Naive thymus-derived CD4-positive, alpha-beta T cell (primary cell): Measurements from ENCODE around the gene COL9A3. TPM values are rescaled to one million over a fixed set of nuclear protein-coding genes. Genes with fewer than 3 reads are reported as not detected.

Experiments used
- ATAC-seq: fragments of 150-1000 bp; cut with Tn5 transposase; 2 replicates; pipeline ENCODE4 v1.10.0; 2021; ENCODE audit warnings: mild to moderate bottlenecking, moderate library complexity
- CTCF ChIA-PET: fragments of 350-600 bp; sonication (Branson Sonifier 250); formaldehyde crosslinking; loops from one replicate; lab custom pipeline; 2021; ENCODE audit warnings: antibody characterized with exemption; lab: Charles Lee
- POLR2A ChIA-PET: fragments of 350-600 bp; sonication (Branson Sonifier 250); formaldehyde crosslinking; loops from one replicate; lab custom pipeline; 2021; ENCODE audit warnings: antibody characterized with exemption, inconsistent platforms; lab: Charles Lee
- DNase-seq, 9 donors: peaks; one replicate each; pipeline versions ENCODE4 v3.0.0 to v3.0.0-alpha.2; 2020 to 2022; ENCODE audit warnings: mixed read lengths in 1 of 9
- H3K27ac ChIP-seq: one replicate; pipeline ENCODE4 v1.7.0; 2013; ENCODE audit warnings: mild to moderate bottlenecking, low read depth, low read length, moderate library complexity
- H3K27me3 ChIP-seq, 2 donors: one replicate each; pipeline ENCODE4 v1.7.0; 2013; ENCODE audit warnings: low read length in 2 of 2, mild to moderate bottlenecking in 2 of 2, moderate library complexity in 2 of 2; ENCODE audit not compliant: control insufficient read depth in 2 of 2, insufficient read depth in 2 of 2
- H3K36me3 ChIP-seq, 3 experiments: 1 replicate in 2 of 3; 2 replicates in 1 of 3; pipeline ENCODE4 v1.7.0; 2013; ENCODE audit warnings: low read length in 3 of 3, mild to moderate bottlenecking in 3 of 3, moderate library complexity in 1 of 3; ENCODE audit not compliant: insufficient read depth in 3 of 3, control insufficient read depth in 2 of 3
- H3K4me1 ChIP-seq, 2 donors: one replicate each; pipeline ENCODE4 v1.7.0; 2013; ENCODE audit warnings: low read length in 2 of 2, mild to moderate bottlenecking in 2 of 2, moderate library complexity in 1 of 2; ENCODE audit not compliant: control insufficient read depth in 2 of 2, insufficient read depth in 2 of 2
- H3K4me3 ChIP-seq: 2 replicates; pipeline ENCODE4 v1.7.0; 2013; ENCODE audit warnings: mild to moderate bottlenecking, low read length
- H3K9me3 ChIP-seq, 3 experiments: 1 replicate in 2 of 3; 2 replicates in 1 of 3; pipeline ENCODE4 v1.7.0; 2013; ENCODE audit warnings: low read length in 3 of 3; ENCODE audit not compliant: control insufficient read depth in 2 of 3
- H3K27ac Mint-ChIP-seq, 9 donors: one replicate each; pipeline ENCODE4 v1.8.0; 2020 to 2022; ENCODE audit warnings: mixed read lengths in 9 of 9, mild to moderate bottlenecking in 8 of 9, moderate library complexity in 5 of 9, inconsistent platforms in 2 of 9
- H3K27me3 Mint-ChIP-seq, 5 donors: one replicate each; pipeline ENCODE4 v1.8.0; 2021 to 2022; ENCODE audit warnings: mixed read lengths in 5 of 5, mild to moderate bottlenecking in 1 of 5
- H3K36me3 Mint-ChIP-seq, 5 donors: one replicate each; pipeline ENCODE4 v1.8.0; 2020 to 2022; ENCODE audit warnings: mixed read lengths in 5 of 5, mild to moderate bottlenecking in 3 of 5, inconsistent platforms in 1 of 5
- H3K4me1 Mint-ChIP-seq, 7 donors: one replicate each; pipeline ENCODE4 v1.8.0; 2020 to 2022; ENCODE audit warnings: mixed read lengths in 7 of 7, mild to moderate bottlenecking in 3 of 7, inconsistent platforms in 1 of 7
- H3K4me3 Mint-ChIP-seq, 10 donors: one replicate each; pipeline ENCODE4 v1.8.0; 2020 to 2022; ENCODE audit warnings: mild to moderate bottlenecking in 10 of 10, mixed read lengths in 10 of 10, moderate library complexity in 6 of 10, inconsistent platforms in 2 of 10
- H3K9me3 Mint-ChIP-seq, 11 donors: one replicate each; pipeline ENCODE4 v1.8.0; 2020 to 2022; ENCODE audit warnings: mixed read lengths in 11 of 11, mild to moderate bottlenecking in 4 of 11, inconsistent platforms in 1 of 11, moderate library complexity in 1 of 11
- intact Hi-C, 2 donors: fragments of 100-400 bp; cut with micrococcal nuclease; formaldehyde crosslinking; loops; one replicate each; pipeline ENCODE4 v1.15.1; 2023
- polyA plus RNA-seq, 2 donors: library from polyadenylated mRNA; unstranded; fragments of 300-500 nt; fragmentation: Illumina TruSeq; gene quantifications; one replicate each; pipeline ENCODE4 v1.2.3, GENCODE V29; 2021
- total RNA-seq, 6 experiments: library from RNA in 5 of 6; stranded (reverse) in 5 of 6; gene quantifications; 1 replicate in 5 of 6; 2 replicates in 1 of 6; pipeline ENCODE4 v1.2.3 and lab custom pipeline; 2021 to 2026

The COL9A3 gene
- total and polyA plus RNA-seq, 7 experiments from 2014 or later: 0.32 to 0.59 TPM; not detected in 5

DNA sequence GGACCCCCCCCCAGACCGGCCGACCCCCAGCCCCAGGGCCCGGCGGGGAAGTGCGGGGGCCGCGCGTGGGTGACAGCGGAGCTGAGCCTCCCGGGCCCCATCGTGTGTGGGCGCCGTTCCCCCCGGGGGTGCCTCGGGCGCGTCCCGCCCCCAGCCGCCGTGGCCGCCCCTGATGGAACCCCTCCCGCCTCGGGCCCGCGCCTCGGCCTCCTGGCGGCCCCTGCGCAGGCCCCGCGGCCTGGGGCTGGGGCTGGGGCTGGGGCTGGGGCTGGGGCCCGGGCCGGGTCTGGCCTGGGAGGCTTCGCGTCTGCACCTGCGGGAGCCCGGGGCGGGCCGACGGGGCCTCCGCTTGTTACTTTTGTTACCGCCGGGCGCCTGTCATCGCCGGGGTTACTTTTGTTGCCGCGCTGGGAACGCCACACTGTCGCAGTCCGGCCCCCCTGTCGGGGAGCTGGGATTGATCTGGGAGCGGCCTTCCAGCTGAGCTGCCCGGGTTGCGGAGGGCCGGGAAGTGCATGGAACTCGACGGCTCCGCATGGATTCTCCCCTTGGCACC lies 11.6 kb upstream of the COL9A3 start:
- peak overlapping the region; percentile 65 for H3K4me3 ChIP-seq
- H3K4me3 Mint-ChIP-seq: peak overlapping the region; percentile 61 to 97 (median 76)
- CTCF ChIA-PET: interaction anchor here (1.8 kb wide), 1 partner anchor 305 kb away, joined by 4 read pairs; no protein-coding TSS in a partner anchor
- H3K36me3 ChIP-seq: peaks cover 10 to 52% (median 20%) of the 10 kb centered on the region in 3 experiments
- no peaks in the 10 kb centered on the region for H3K9me3 Mint-ChIP-seq
- peaks cover 16 to 37% (median 26%) of the 10 kb centered on the region in 7 donors for H3K4me1 Mint-ChIP-seq
- H3K36me3 Mint-ChIP-seq: peaks cover 0 to 5% (median under 1%) of the 10 kb centered on the region in 5 donors
- peaks cover 16 to 30% of the 10 kb centered on the region in 2 donors for H3K4me1 ChIP-seq
- H3K9me3 ChIP-seq: no peaks in the 10 kb centered on the region
- DNase-seq (peak in 3 of 9 donors; percentile 28 to 73 (median 31)), ATAC-seq (peak; percentile 37)
- POLR2A ChIA-PET: interaction anchor here (1.9 to 5.1 kb wide), 2 partner anchors 11 to 154 kb away, joined by 8 to 65 read pairs; partner anchors contain the start of gene MRGBP
- H3K27ac ChIP-seq: peak overlapping the region; percentile 88
- intact Hi-C loops: loop anchor here (2.0 to 5.0 kb wide), 2 partner anchors 64 to 163 kb away; partner anchors contain the start of gene SLCO4A1 (in 1 of the 2)
- peak overlapping the region in 4 of 9 donors; percentile 38 to 96 (median 62) for H3K27ac Mint-ChIP-seq
- no peaks in the 10 kb centered on the region for H3K27me3 Mint-ChIP-seq
- H3K27me3 ChIP-seq: no peaks in the 10 kb centered on the region

GRCh38 chr20:62805711-62806382 lies 11.0 kb upstream of the COL9A3 start:
- H3K36me3 ChIP-seq: peaks cover 10 to 52% (median 23%) of the 10 kb centered on the region in 3 experiments
- Mint-ChIP-seq H3K27ac (peak overlapping the region in 7 of 9 donors; percentile 52 to 91 (median 73)), H3K27me3 (no peaks in the 10 kb centered on the region), H3K4me3 (peak overlapping the region; percentile 61 to 83 (median 78)), H3K36me3 (peaks cover 0 to 5% (median 0%) of the 10 kb centered on the region in 5 donors), H3K9me3 (no peaks in the 10 kb centered on the region), H3K4me1 (peaks cover 16 to 37% (median 26%) of the 10 kb centered on the region in 7 donors)
- H3K4me3 ChIP-seq: peak overlapping the region; percentile 63
- CTCF ChIA-PET: no interaction called here
- no peaks in the 10 kb centered on the region for H3K9me3 ChIP-seq
- ATAC-seq (peak; percentile 28), DNase-seq (no peak)
- H3K27me3 ChIP-seq: no peaks in the 10 kb centered on the region
- peaks cover 16 to 30% of the 10 kb centered on the region in 2 donors for H3K4me1 ChIP-seq
- intact Hi-C loops: loop anchor here (2.0 to 5.0 kb wide), 2 partner anchors 65 to 164 kb away; partner anchors contain the start of gene SLCO4A1 (in 1 of the 2)
- POLR2A ChIA-PET: interaction anchor here (1.9 to 5.1 kb wide), 2 partner anchors 11 to 154 kb away, joined by 8 to 65 read pairs; partner anchors contain the start of gene MRGBP
- peak overlapping the region; percentile 88 for H3K27ac ChIP-seq

DNA sequence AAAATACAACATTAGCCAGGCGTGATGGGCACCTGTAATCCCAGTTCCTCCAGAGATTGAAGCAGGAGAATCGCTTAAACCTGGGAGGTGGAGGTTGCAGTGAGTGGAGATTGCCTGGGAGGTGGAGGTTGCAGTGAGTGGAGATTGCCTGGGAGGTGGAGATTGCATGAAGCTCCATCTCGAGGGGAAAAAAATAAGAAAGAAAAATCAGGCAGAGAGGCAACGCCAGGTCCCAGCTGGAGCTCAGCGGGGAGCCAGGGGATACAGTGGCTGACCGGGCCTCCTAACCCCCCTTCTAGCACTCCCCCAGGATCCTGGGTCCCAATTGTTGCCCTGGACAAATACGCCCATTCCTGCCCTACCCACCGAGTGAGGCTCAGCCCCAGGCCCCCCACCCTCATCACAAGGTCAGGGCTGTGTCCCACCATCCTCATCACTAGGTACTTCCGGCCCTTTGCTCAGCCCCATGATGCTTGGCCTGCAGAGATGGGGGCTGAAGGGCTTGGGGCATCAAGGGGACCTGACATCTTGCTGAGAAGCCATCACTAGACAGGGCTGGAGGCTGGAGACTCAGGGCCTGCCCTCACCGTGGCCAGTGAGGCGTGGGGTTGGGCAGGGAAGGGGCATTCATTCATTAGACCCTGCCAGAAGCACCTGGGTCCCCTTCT lies 10.3 kb upstream of the COL9A3 start:
- POLR2A ChIA-PET: interaction anchor here (0.7 to 5.1 kb wide), 2 partner anchors 12 to 17 kb away, joined by 4 to 65 read pairs; partner anchors contain the start of gene MRGBP
- H3K4me1 ChIP-seq: peaks cover 16 to 30% of the 10 kb centered on the region in 2 donors
- peak overlapping the region; percentile 61 to 83 (median 78) for H3K4me3 Mint-ChIP-seq
- peak overlapping the region; percentile 88 for H3K27ac ChIP-seq
- CTCF ChIA-PET: interaction anchor here (0.7 to 3.0 kb wide), 2 partner anchors 85 to 138 kb away, joined by 3 to 22 read pairs; no protein-coding TSS in a partner anchor
- no peaks in the 10 kb centered on the region for H3K9me3 ChIP-seq
- peak overlapping the region in 8 of 9 donors; percentile 38 to 91 (median 66) for H3K27ac Mint-ChIP-seq
- peaks cover 10 to 52% (median 23%) of the 10 kb centered on the region in 3 experiments for H3K36me3 ChIP-seq
- H3K4me1 Mint-ChIP-seq: peaks cover 16 to 37% (median 26%) of the 10 kb centered on the region in 7 donors
- no peaks in the 10 kb centered on the region for H3K27me3 Mint-ChIP-seq
- H3K4me3 ChIP-seq: peak overlapping the region; percentile 63
- ATAC-seq: no peak
- no peak for DNase-seq
- intact Hi-C loops: loop anchor here in 1 of 2 donors (5.0 kb wide), 1 partner anchor 164 kb away; the partner anchor contains the start of gene SLCO4A1
- H3K36me3 Mint-ChIP-seq: peaks cover 0 to 5% (median 0%) of the 10 kb centered on the region in 5 donors
- H3K9me3 Mint-ChIP-seq: no peaks in the 10 kb centered on the region
- no peaks in the 10 kb centered on the region for H3K27me3 ChIP-seq

- peak overlapping the region in 6 of 9 donors; percentile 33 to 88 (median 56) for H3K27ac Mint-ChIP-seq
- ChIA-PET POLR2A (interaction anchor here (0.7 to 1.9 kb wide), 6 partner anchors 11 to 156 kb away, joined by 4 to 12 read pairs (median 4); partner anchors contain the start of gene MRGBP), CTCF (interaction anchor here (0.7 to 3.0 kb wide), 14 partner anchors 11 to 308 kb away, joined by 3 to 22 read pairs (median 4); partner anchors contain the start of gene MRGBP)
- Histone ChIP-seq H3K4me1 (peaks cover 16 to 30% of the 10 kb centered on the region in 2 donors), H3K9me3 (no peaks in the 10 kb centered on the region), H3K4me3 (no peak overlapping the region), H3K36me3 (peaks cover 10 to 62% (median 23%) of the 10 kb centered on the region in 3 experiments), H3K27ac (peak overlapping the region; percentile 52), H3K27me3 (no peaks in the 10 kb centered on the region)
- intact Hi-C loops: loop anchor here (1.0 to 5.0 kb wide), 3 partner anchors 13 to 307 kb away; partner anchors contain the start of gene SLCO4A1 (in 1 of the 2)
- ATAC-seq: no peak
- DNase-seq: no peak
- H3K27me3 Mint-ChIP-seq: no peaks in the 10 kb centered on the region
- H3K9me3 Mint-ChIP-seq: no peaks in the 10 kb centered on the region
- H3K4me1 Mint-ChIP-seq: peaks cover 16 to 37% (median 27%) of the 10 kb centered on the region in 7 donors
- peak overlapping the region in 7 of 10 donors; percentile 13 to 83 (median 63) for H3K4me3 Mint-ChIP-seq
- H3K36me3 Mint-ChIP-seq: peaks cover 0 to 7% (median 3%) of the 10 kb centered on the region in 5 donors
Measured at GRCh38 chr20:62807444-62808210, 9.2 kb upstream of the COL9A3 start.

DNA sequence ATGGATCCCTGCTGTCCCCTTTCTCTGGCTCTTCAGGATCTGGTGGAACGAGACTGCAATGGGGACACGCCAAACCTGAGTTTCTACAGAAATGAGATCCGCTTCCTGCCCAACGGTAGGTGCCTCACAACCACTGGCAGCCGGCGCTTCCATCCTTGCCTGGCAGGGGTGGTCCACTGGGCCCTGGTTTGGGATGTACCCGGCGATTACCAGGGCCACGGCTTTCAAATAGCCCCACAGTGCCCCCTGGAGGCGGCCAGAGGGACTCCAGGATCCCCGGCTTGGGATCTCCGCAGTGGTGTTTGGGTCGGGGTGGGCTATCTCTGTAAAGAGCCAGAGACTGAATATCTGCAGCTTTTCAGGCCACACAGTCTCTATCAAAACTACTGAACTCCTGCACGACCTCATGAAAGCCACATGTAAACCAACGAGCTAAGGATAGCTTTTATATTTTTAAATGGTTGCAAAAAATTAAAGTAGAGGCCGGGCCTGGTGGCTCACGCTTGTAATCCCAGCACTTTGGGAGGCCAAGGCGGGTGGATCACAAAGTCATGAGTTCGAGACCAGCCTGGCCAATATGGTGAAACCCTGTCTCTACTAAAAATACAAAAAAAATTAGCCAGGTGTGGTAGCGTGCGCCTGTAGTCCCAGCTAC lies 8.5 kb upstream of the COL9A3 start:
- Histone ChIP-seq H3K36me3 (peaks cover 10 to 68% (median 23%) of the 10 kb centered on the region in 3 experiments), H3K9me3 (no peaks in the 10 kb centered on the region), H3K27ac (peak overlapping the region; percentile 22), H3K27me3 (no peaks in the 10 kb centered on the region), H3K4me1 (peaks cover 16 to 30% of the 10 kb centered on the region in 2 donors), H3K4me3 (no peak overlapping the region)
- intact Hi-C loops: loop anchor here (1.0 to 5.0 kb wide), 3 partner anchors 14 to 308 kb away; partner anchors contain the start of gene SLCO4A1 (in 1 of the 2)
- H3K27me3 Mint-ChIP-seq: no peaks in the 10 kb centered on the region
- peak overlapping the region in 9 of 10 donors; percentile 18 to 82 (median 57) for H3K4me3 Mint-ChIP-seq
- POLR2A ChIA-PET: interaction anchor here (0.7 to 1.9 kb wide), 6 partner anchors 12 to 157 kb away, joined by 4 to 12 read pairs (median 6); partner anchors contain the start of gene MRGBP
- peak; percentile 58 to 84 (median 71) for DNase-seq
- CTCF ChIA-PET: interaction anchor here (0.7 to 3.0 kb wide), 16 partner anchors 10 to 309 kb away, joined by 3 to 22 read pairs (median 3); partner anchors contain the start of gene MRGBP
- H3K27ac Mint-ChIP-seq: peak overlapping the region in 7 of 9 donors; percentile 13 to 88 (median 65)
- peaks cover 0 to 7% (median 3%) of the 10 kb centered on the region in 5 donors for H3K36me3 Mint-ChIP-seq
- peak; percentile 70 for ATAC-seq
- no peaks in the 10 kb centered on the region for H3K9me3 Mint-ChIP-seq
- peaks cover 16 to 33% (median 25%) of the 10 kb centered on the region in 7 donors for H3K4me1 Mint-ChIP-seq
